NCI-H510A treated with DMSO at 0.1 percent for 48 hours (cell line): ENCODE measurements around the gene CNOT6L.

Source experiments
- DNase-seq: peaks from one replicate; lab custom pipeline; 2025; lab: John Stamatoyannopoulos, UW

The CNOT6L gene

GRCh38 chr4:77712675-77713074, 106.5 kb downstream of the CNOT6L start:
- DNase-seq, result no peak

DNA sequence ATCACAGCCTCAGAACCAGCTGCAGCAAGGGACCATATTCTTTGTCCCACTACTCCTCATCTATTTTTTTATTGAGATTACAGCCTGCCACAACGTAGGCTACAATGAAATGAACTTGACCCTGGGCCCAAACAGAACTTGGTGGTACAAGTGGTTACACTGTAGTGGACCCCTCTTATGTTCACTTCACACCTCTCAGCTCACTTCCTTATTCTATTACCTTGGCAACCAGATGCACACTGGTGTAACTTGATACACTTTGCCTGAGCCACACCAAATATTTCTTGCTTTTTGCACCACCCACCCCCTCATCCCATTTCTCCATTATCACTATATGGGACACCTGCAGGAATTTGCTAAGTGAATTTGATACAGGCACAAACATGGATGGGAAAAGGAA, 107.7 kb downstream of the CNOT6L start:
- DNase-seq, result no peak

GRCh38 chr4:77710684-77711083, 108.5 kb downstream of the CNOT6L start:
- no peak for DNase-seq

DNA sequence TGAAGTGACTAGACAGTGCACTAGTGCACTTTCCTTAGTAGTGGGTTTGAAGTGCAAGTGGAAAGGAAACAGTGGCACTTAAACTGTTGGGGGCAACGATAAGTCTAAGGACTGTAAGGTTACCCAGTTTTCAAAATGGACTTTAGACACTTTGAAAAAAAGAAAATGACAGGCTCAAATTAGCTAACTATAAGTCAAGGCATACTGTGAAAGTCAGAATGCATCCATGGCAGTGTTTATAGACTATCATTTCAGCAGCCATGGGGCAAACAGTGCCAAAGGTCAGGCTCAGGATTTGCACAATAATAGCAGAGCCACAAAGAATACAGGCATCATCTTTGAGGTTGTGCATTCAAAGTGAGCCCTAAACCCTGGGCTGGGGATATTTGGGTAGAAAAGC, 109.1 kb downstream of the CNOT6L start:
- DNase-seq, result no peak

GRCh38 chr4:77706717-77707116, 112.5 kb downstream of the CNOT6L start:
- no peak for DNase-seq

- no peak for DNase-seq
Measured at GRCh38 chr4:77703666-77704065, 115.5 kb downstream of the CNOT6L start.

GRCh38 chr4:77701121-77701520, 118.0 kb downstream of the CNOT6L start:
- DNase-seq, result no peak

- DNase-seq, result peak; percentile 73
Measured at GRCh38 chr4:77699731-77700210, 119.4 kb downstream of the CNOT6L start.

DNA sequence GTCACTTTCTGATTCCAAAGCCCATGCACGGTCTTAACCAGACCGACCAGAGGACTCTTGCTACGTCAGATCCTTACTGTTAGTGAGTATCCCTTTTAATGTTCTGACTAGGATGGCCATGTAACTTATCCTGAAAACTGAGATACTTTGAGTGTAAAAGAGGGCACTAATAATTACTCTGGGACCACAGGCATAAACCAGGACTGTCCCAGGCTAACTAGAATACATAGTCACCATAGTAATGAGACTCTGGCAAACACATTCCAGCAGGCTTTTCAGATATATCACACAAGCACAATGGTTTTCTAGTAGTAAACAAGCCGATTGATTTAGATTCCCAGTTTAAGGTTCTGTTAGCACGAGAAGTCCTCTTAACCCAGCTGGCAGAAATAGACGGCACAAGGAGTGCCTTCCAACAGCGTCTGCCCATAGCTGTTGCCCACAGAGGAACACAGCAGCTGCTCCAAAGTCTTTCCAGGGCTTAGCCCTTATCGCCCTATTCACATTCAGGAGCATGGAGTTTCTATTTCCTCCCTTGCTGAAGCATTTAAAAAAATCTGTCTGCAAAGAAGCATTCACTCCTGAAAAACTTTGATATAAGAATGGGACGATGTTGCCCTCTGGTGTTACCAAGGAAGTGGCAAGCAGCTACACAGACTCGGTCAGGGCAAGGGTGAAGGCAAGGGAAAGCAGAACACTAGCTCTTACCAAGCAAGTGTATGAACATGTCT, 121.1 kb downstream of the CNOT6L start:
- peak; percentile 93 for DNase-seq

GRCh38 chr4:77695774-77696173, 123.4 kb downstream of the CNOT6L start:
- no peak for DNase-seq

DNA sequence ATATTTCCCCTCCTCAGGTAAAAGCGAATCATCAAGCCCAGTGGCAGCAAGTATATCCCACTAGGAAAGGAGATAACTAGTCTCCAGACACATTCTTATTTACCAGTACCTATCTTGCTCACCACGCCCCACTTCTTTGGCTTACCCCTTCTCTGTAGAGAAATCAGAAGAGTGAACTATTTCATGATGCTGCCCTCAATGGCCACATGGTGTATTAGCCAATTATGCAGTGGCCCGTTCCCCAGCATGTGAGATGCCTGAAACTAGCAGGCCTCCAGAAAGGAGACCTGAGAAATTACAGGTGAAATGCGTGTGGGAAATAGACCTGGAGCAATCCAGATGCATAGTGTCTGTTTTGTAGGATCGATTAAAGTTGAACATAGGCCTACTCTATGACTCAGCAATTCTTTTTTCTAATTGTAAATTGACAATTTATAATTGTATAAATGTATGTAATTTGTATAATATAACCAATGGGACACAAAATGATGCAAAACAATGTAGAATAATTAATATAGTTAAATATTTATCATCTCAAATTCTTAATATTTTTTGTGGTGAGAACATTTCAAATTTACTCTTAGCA, 126.2 kb downstream of the CNOT6L start:
- DNase-seq, result no peak

DNA sequence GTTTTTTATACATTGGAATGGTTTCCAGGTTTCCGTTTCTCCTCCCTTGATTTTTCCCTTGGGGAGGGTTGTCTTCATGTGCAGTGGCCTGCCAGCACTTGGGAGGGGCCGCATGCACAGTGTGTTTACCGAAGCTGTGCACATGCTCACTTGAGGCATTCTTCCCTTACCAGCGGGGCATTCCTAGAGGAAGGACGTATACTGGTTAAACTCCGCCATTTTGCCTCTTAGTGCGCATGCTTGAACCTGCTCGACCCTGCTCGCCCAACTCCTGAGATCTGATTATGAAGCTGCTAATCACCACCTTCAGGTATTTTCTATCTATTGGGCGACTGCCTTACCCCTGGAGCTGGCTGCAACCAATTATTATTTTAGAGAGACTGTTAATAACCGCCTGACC, 137.4 kb downstream of the CNOT6L start:
- no peak for DNase-seq

GRCh38 chr4:77676842-77677241, 142.3 kb downstream of the CNOT6L start:
- no peak for DNase-seq

DNA sequence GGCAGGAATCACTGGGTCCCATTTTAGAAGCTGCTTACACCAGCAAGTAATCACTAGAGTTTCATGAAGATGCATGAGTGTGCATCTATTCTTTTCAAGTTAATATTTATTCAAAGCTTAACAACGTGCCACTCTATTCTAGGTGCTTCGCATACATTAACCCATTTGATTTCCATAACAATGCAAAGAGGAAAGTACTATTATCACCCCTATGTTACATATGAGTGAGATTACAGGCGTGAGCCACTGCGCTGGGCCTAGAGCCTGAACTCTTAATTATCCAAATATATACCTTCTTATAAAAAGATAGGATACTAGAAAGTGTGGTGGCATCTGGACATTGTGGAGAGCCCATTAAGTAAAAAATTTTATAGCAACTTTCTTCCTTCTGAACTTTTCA, 148.1 kb downstream of the CNOT6L start:
- DNase-seq, result no peak

- DNase-seq, result peak; percentile 90
Measured at GRCh38 chr4:77669946-77670590, 149.1 kb downstream of the CNOT6L start.

GRCh38 chr4:77665381-77666069, 153.6 kb downstream of the CNOT6L start:
- no peak for DNase-seq
